GM23338 (cell line): ENCODE results near the gene NETO2. TPM values are rescaled to one million over a fixed set of nuclear protein-coding genes. Genes with fewer than 3 reads are reported as not detected.
A peak's percentile ranks its signal among the peaks of the same experiment; 100 is the strongest.

Experiments
- ATAC-seq: fragments of 200-7000 bp; cut with Tn5 transposase; 3 replicates; pipeline ENCODE4 v1.9.1; 2020
- DNase-seq: peaks from one replicate; pipeline ENCODE4 v3.0.0-alpha.2; 2015; ENCODE audit warnings: low spot score
- H2AFZ ChIP-seq: fragments of 200-600 bp; sonication (generic); 2 replicates; pipeline ENCODE4 v1.8.0; 2016; ENCODE audit warnings: antibody characterized with exemption, mild to moderate bottlenecking, moderate library complexity
- H3F3A ChIP-seq: fragments of 200-600 bp; sonication (generic); replicated peaks from 2 replicates; pipeline ENCODE4 v1.8.0; 2017; ENCODE audit warnings: antibody characterized with exemption, mixed run types, low read depth
- H3K27ac ChIP-seq: fragments of 200-600 bp; sonication (generic); 2 replicates; pipeline ENCODE4 v1.6.1; 2016; ENCODE audit warnings: low read depth
- H3K27me3 ChIP-seq: fragments of 200-600 bp; sonication (generic); 2 replicates; pipeline ENCODE4 v1.8.0; 2016; ENCODE audit warnings: mild to moderate bottlenecking, mixed run types, moderate library complexity; ENCODE audit not compliant: insufficient read depth
- H3K36me3 ChIP-seq: fragments of 200-600 bp; sonication (generic); 2 replicates; pipeline ENCODE4 v1.8.0; 2016; ENCODE audit warnings: mild to moderate bottlenecking; ENCODE audit not compliant: insufficient read depth
- H3K4me1 ChIP-seq: fragments of 200-600 bp; sonication (generic); 2 replicates; pipeline ENCODE4 v1.8.0; 2016; ENCODE audit warnings: mild to moderate bottlenecking, moderate library complexity; ENCODE audit not compliant: insufficient read depth
- H3K4me2 ChIP-seq: fragments of 200-600 bp; sonication (generic); 2 replicates; pipeline ENCODE4 v1.7.1; 2017; ENCODE audit warnings: mixed run types
- H3K4me3 ChIP-seq: fragments of 200-600 bp; sonication (generic); 2 replicates; pipeline ENCODE4 v1.6.1; 2016; ENCODE audit warnings: mixed run types
- H3K79me2 ChIP-seq: fragments of 200-600 bp; sonication (generic); replicated peaks from 2 replicates; pipeline ENCODE4 v1.8.0; 2017; ENCODE audit warnings: mild to moderate bottlenecking; ENCODE audit not compliant: insufficient read depth
- H3K9me2 ChIP-seq: fragments of 200-600 bp; sonication (generic); 2 replicates; pipeline ENCODE4 v1.8.0; 2017; ENCODE audit not compliant: insufficient read depth
- H4K20me1 ChIP-seq: fragments of 200-600 bp; sonication (generic); replicated peaks from 2 replicates; pipeline ENCODE4 v1.8.0; 2017; ENCODE audit warnings: mild to moderate bottlenecking; ENCODE audit not compliant: insufficient read depth
- H3K27ac Mint-ChIP-seq: 2 replicates; pipeline ENCODE4 v1.8.0; 2020; ENCODE audit warnings: inconsistent platforms, mild to moderate bottlenecking, moderate library complexity, mixed read lengths
- H3K27me3 Mint-ChIP-seq: 3 replicates; pipeline ENCODE4 v1.8.0; 2022; ENCODE audit warnings: low read depth, mild to moderate bottlenecking, moderate library complexity, mixed read lengths, inconsistent platforms; ENCODE audit not compliant: insufficient read depth, poor library complexity
- H3K36me3 Mint-ChIP-seq: 3 replicates; pipeline ENCODE4 v1.8.0; 2021; ENCODE audit warnings: low read depth, mild to moderate bottlenecking, inconsistent platforms, moderate library complexity, mixed read lengths
- H3K4me1 Mint-ChIP-seq: 3 replicates; pipeline ENCODE4 v1.8.0; 2020; ENCODE audit warnings: mild to moderate bottlenecking, inconsistent platforms, mixed read lengths
- H3K4me3 Mint-ChIP-seq: 3 replicates; pipeline ENCODE4 v1.8.0; 2021; ENCODE audit warnings: moderate library complexity, mild to moderate bottlenecking, inconsistent platforms, mixed read lengths
- H3K9me3 Mint-ChIP-seq: 3 replicates; pipeline ENCODE4 v1.8.0; 2020; ENCODE audit warnings: moderate library complexity, mild to moderate bottlenecking, inconsistent platforms, mixed read lengths
- CREB1 ChIP-seq: fragments of 250-450 bp; sonication (Bioruptor Pico); IDR thresholded peaks from 2 replicates; pipeline ENCODE4 v1.5.0; 2020; ENCODE audit warnings: low read depth, mild to moderate bottlenecking, moderate library complexity
- CTCF ChIP-seq, 2 experiments: fragments of 200-600 bp in 1 of 2; sonication (generic) in 1 of 2; conservative IDR thresholded peaks; 2 replicates each; pipeline versions ENCODE4 v1.5.1 to v1.6.1; 2016 to 2017; ENCODE audit warnings: antibody characterized with exemption in 2 of 2, low read depth in 2 of 2, mild to moderate bottlenecking in 2 of 2, moderate library complexity in 1 of 2
- ETS1 ChIP-seq: IDR thresholded peaks from 2 replicates; pipeline ENCODE4 v1.6.1; 2016; ENCODE audit warnings: antibody characterized with exemption
- EZH2 ChIP-seq: fragments of 200-600 bp; sonication (generic); IDR thresholded peaks from one replicate; pipeline ENCODE4 v1.8.0; 2017; ENCODE audit warnings: antibody characterized with exemption, mild to moderate bottlenecking, low read depth; ENCODE audit not compliant: unreplicated experiment
- EZH2phosphoT487 ChIP-seq: fragments of 200-600 bp; sonication (generic); IDR thresholded peaks from one replicate; pipeline ENCODE4 v1.8.1; 2018; ENCODE audit warnings: antibody characterized with exemption; ENCODE audit not compliant: unreplicated experiment
- JUNB ChIP-seq: IDR thresholded peaks from one replicate; pipeline ENCODE4 v1.6.1; 2016; ENCODE audit warnings: antibody characterized with exemption; ENCODE audit not compliant: unreplicated experiment
- NANOG ChIP-seq: IDR thresholded peaks from 2 replicates; pipeline ENCODE4 v1.6.1; 2016; ENCODE audit warnings: antibody characterized with exemption, borderline replicate concordance
- POLR2AphosphoS5 ChIP-seq: IDR thresholded peaks from 2 replicates; pipeline ENCODE4 v1.6.1; 2016; ENCODE audit warnings: antibody characterized with exemption, low read depth
- REST ChIP-seq: IDR thresholded peaks from one replicate; pipeline ENCODE4 v1.6.1; 2018; ENCODE audit warnings: antibody characterized with exemption; ENCODE audit not compliant: unreplicated experiment
- STAT1 ChIP-seq: IDR thresholded peaks from one replicate; pipeline ENCODE4 v1.6.1; 2016; ENCODE audit warnings: antibody characterized with exemption; ENCODE audit not compliant: unreplicated experiment
- ZNF114 ChIP-seq: fragments of 250-450 bp; sonication (Bioruptor Pico); IDR thresholded peaks from 2 replicates; pipeline ENCODE4 v1.5.0; 2020; ENCODE audit warnings: mild to moderate bottlenecking, moderate library complexity
- ZNF331 ChIP-seq: fragments of 250-450 bp; sonication (Bioruptor Pico); IDR thresholded peaks from 2 replicates; pipeline ENCODE4 v1.5.0; 2020; ENCODE audit warnings: low read depth, mild to moderate bottlenecking, moderate library complexity
- ZNF462 ChIP-seq: fragments of 250-450 bp; sonication (Bioruptor Pico); IDR thresholded peaks from 2 replicates; pipeline ENCODE4 v1.5.0; 2020; ENCODE audit warnings: mild to moderate bottlenecking, moderate library complexity
- polyA plus RNA-seq: library from polyadenylated mRNA; unstranded; fragments of >200 nt; fragmentation: Nextera tagmentation; extraction: Ambion mirVana; gene quantifications from 2 replicates; pipeline ENCODE4 v1.2.1, GENCODE V29; 2016
- total RNA-seq: library from RNA; depleted of rRNA; stranded (reverse); fragments of >200 nt; shearing (Covaris generic); gene quantifications from 2 replicates; pipeline ENCODE4 v1.2.3, GENCODE V29; 2014

NETO2 gene
- total and polyA plus RNA-seq, 2 experiments from 2014 or later, result 6.6 to 10.6 TPM

GRCh38 chr16:47073223-47074155, 70.3 kb downstream of the NETO2 start:
- H3F3A ChIP-seq, result no peaks in the 10 kb centered on the region
- no peaks in the 10 kb centered on the region for H3K27me3 ChIP-seq
- no peak for ATAC-seq
- DNase-seq, result no peak
- no peaks in the 10 kb centered on the region for H3K79me2 ChIP-seq
- H2AFZ ChIP-seq, result peak overlapping the region; percentile 34; the same call in 1 of the 2 replicates
- H3K27ac ChIP-seq, result no peak overlapping the region
- H3K27me3 Mint-ChIP-seq, result peaks cover 3% of the 10 kb centered on the region
- H3K36me3 Mint-ChIP-seq, result no peaks in the 10 kb centered on the region
- no peaks in the 10 kb centered on the region for H3K9me2 ChIP-seq
- no peak overlapping the region for H3K4me3 Mint-ChIP-seq
- H3K4me3 ChIP-seq, result no peak overlapping the region
- H3K36me3 ChIP-seq, result no peaks in the 10 kb centered on the region
- H3K9me3 Mint-ChIP-seq, result no peaks in the 10 kb centered on the region
- H3K27ac Mint-ChIP-seq, result no peak overlapping the region
- H4K20me1 ChIP-seq, result no peaks in the 10 kb centered on the region
- H3K4me2 ChIP-seq, result no peak overlapping the region
- TF ChIP-seq POLR2AphosphoS5 (no peak), CREB1 (CRISPR knock-in tag) (no peak), STAT1 (no peak), CTCF (conservative IDR thresholded peaks at IDR 0.05; ENCODE audit: low read depth in 2 of 2) (no peak), ZNF462 (CRISPR knock-in tag) (no peak), EZH2 (no peak), JUNB (no peak), EZH2phosphoT487 (no peak), NANOG (no peak), ZNF114 (CRISPR knock-in tag) (no peak), REST (no peak), ZNF331 (CRISPR knock-in tag) (no peak), ETS1 (no peak)
- H3K4me1 Mint-ChIP-seq, result peaks cover 12% of the 10 kb centered on the region
- no peaks in the 10 kb centered on the region for H3K4me1 ChIP-seq
